Heart left ventricle (tissue), 16 donors: ENCODE results near the gene HEPACAM. TPM values are rescaled to one million over a fixed set of nuclear protein-coding genes. Genes with fewer than 3 reads are reported as not detected.

ENCODE experiments used
- ATAC-seq, 4 donors: fragments of 200-7000 bp; cut with Tn5 transposase; one replicate each; pipeline ENCODE4 v1.9.1; 2020 to 2022; ENCODE audit warnings: moderate library complexity in 4 of 4, mild to moderate bottlenecking in 3 of 4, moderate number of reproducible peaks in 1 of 4
- DNase-seq, 5 donors: peaks; one replicate each; pipeline ENCODE4 v3.0.0-alpha.2; 2020
- H3K27ac ChIP-seq, 12 donors: fragments of 200-600 bp; sonication (generic) in 4 of 12; one replicate each; pipeline versions ENCODE4 v1.5.0 to v1.8.0; 2016 to 2022; ENCODE audit warnings: mild to moderate bottlenecking in 2 of 12
- H3K27me3 ChIP-seq, 9 donors: fragments of 200-600 bp; sonication (generic) in 2 of 9; one replicate each; pipeline versions ENCODE4 v1.5.1 to v1.8.0; 2016 to 2022; ENCODE audit warnings: mild to moderate bottlenecking in 3 of 9
- H3K36me3 ChIP-seq, 9 donors: fragments of 200-600 bp; sonication (generic) in 2 of 9; one replicate each; pipeline versions ENCODE4 v1.5.0 to v1.8.0; 2018 to 2022; ENCODE audit warnings: mild to moderate bottlenecking in 2 of 9
- H3K4me1 ChIP-seq, 12 donors: fragments of 200-600 bp; sonication (generic) in 4 of 12; one replicate each; pipeline versions ENCODE4 v1.5.0 to v1.8.0; 2016 to 2022; ENCODE audit warnings: mild to moderate bottlenecking in 3 of 12
- H3K4me3 ChIP-seq, 12 donors: fragments of 200-600 bp; sonication (generic) in 4 of 12; one replicate each; pipeline versions ENCODE4 v1.5.0 to v1.8.0; 2017 to 2022; ENCODE audit warnings: mild to moderate bottlenecking in 9 of 12, moderate library complexity in 4 of 12
- H3K9me3 ChIP-seq, 12 donors: fragments of 200-600 bp; sonication (generic) in 4 of 12; one replicate each; pipeline versions ENCODE4 v1.5.0 to v1.8.0; 2016 to 2022; ENCODE audit warnings: mild to moderate bottlenecking in 1 of 12
- CTCF ChIP-seq, 12 donors: fragments of 200-600 bp; sonication (generic) in 4 of 12; IDR thresholded peaks; one replicate each; pipeline versions ENCODE4 v1.5.0 to v1.8.0; 2018 to 2022; ENCODE audit warnings: antibody characterized with exemption in 12 of 12, mild to moderate bottlenecking in 5 of 12
- POLR2A ChIP-seq, 2 donors: fragments of 450-650 bp; IDR thresholded peaks; one replicate each; pipeline ENCODE4 v1.6.1; 2017; ENCODE audit warnings: antibody characterized with exemption in 2 of 2, mild to moderate bottlenecking in 2 of 2, moderate library complexity in 2 of 2
- WGBS, 4 donors: extraction: QIAGEN DNeasy Blood & Tissue Kit in 2 of 4; methylation state at CpG; one replicate each; pipeline versions ENCODE4 v1.1.5 to v1.1.7; 2013 to 2018; 5-methylcytosine and 5-hydroxymethylcytosine counted together
- intact Hi-C, 10 donors: fragments of 100-400 bp; cut with DNase I; formaldehyde crosslinking; loops; one replicate each; pipeline versions ENCODE4 v1.11.1 to v1.14.2; 2022
- polyA plus RNA-seq, 2 donors: library from polyadenylated mRNA; stranded (reverse); fragments of 200-250 nt; gene quantifications; one replicate each; pipeline ENCODE4 v1.2.3, GENCODE V29; 2013
- total RNA-seq, 9 donors: library from RNA; depleted of rRNA in 2 of 9; stranded (reverse); fragments of >200 nt in 2 of 9; fragmentation: NEBNext Ultra II Directional in 3 of 9; extraction: Animal tissue kit (Norgen Biotek cat#: 25700) in 3 of 9; gene quantifications; one replicate each; pipeline versions ENCODE4 v1.1.0 to v1.2.4, GENCODE V29; 2016 to 2023
- donor health status: ischemic (EF 13 %, LVEDD 7.1; RV severe dilation, severe dysfunction).
- donor health status: healthy with polysubstance abuse.
- donor health status: DM: no; HTN: yes; CAD: no.
- donor health status: DM: no; HTN: no; CAD: no.
- donor health status: ischemic (EF 25% LVEDD 6.9; RV normal size, moderate dysfunction).
- donor health status: ischemic (EF 25% LVEDD 5.7; RV mildly dilated, moderate dysfunction).
- donor health status: healthy.
- donor health status: DM: yes; HTN: yes; CAD: no.
- donor health status: ischemic (EF 35%, LVEDD 5.7; RV mildly dilated, moderate dysfunction).
- donor health status: nonischemic (EF 11% LVEDD 7.7; RV severe dilation, severe dysfunction).
- donor health status: DM: yes; HTN: yes; CAD: no.
- donor health status: PGD.
- donor health status: ischemic (EF 29% LVEDD 5.4; RV normal size, mild dysfunction).
- donor health status: nonischemic (EF 23%, LVEDD 6.1; RV moderate dilation, normal function).

Gene HEPACAM
- total and polyA plus RNA-seq, 11 donors: 0.07 to 2.6 (median 0.38) TPM; not detected in 4

- WGBS, 4 donors: 82 to 92% (median 86%) methylated on average over 11 of the region's 11 CpGs
- peaks cover 0 to 28% (median 0%) of the 10 kb centered on the region in 9 donors for H3K27me3 ChIP-seq
- no peak overlapping the region for H3K27ac ChIP-seq
- DNase-seq (peak in 2 of 5 donors; percentile 5 to 18), ATAC-seq (no peak)
- intact Hi-C loops: loop anchor here in 6 of 10 donors (5.0 to 10.0 kb wide), 4 partner anchors 46 to 122 kb away; partner anchors contain the start of gene CCDC15 (in 5 of the 6)
- H3K4me3 ChIP-seq: no peak overlapping the region
- H3K36me3 ChIP-seq: peaks cover 0 to under 1% (median 0%) of the 10 kb centered on the region in 9 donors
- H3K4me1 ChIP-seq: peaks cover 0 to 51% (median 31%) of the 10 kb centered on the region in 12 donors
- TF ChIP-seq CTCF (IDR thresholded peaks at IDR 0.05): no peak
- no peak for TF ChIP-seq POLR2A (IDR thresholded peaks at IDR 0.05)
- H3K9me3 ChIP-seq: no peaks in the 10 kb centered on the region
Measured at GRCh38 chr11:124878759-124879492, 56.9 kb downstream of the HEPACAM start.

DNA sequence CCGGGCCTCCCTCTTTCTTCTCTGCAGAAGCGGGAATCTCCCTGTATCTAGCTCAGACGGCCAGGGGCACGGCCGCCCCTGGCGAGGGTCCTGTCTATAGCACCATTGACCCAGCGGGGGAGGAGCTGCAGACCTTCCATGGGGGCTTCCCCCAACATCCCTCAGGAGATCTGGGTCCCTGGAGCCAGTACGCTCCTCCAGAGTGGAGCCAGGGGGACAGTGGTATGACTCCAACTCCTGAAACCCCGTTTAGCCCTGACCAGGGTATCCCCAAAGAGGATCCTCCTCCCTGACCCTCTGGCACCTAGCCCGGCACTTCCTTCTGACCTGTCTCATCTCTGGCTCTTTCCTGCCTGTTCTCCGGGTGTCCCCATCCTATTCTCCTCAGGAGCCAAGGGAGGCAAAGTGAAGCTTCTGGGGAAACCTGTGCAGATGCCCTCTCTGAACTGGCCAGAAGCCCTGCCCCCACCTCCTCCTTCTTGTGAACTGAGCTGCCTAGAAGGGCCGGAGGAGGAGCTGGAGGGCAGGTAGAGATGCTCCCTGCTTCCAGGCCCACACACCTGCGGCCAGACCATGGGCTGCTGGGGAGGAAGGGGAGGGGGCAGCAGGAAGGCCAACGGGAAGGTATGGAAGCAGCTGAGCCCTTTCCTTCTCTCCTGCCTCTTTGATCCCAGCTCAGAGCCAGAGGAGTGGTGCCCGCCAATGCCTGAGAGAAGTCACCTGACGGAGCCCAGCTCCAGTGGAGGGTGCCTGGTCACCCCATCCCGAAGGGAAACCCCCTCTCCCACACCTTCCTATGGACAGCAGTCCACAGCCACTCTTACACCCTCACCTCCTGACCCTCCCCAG lies 57.7 kb downstream of the HEPACAM start:
- ATAC-seq: no peak
- WGBS, 4 donors: 42 to 73% (median 60%) methylated on average over 17 of the region's 17 CpGs
- peaks cover 0 to 48% (median 31%) of the 10 kb centered on the region in 12 donors for H3K4me1 ChIP-seq
- H3K27ac ChIP-seq: peak overlapping the region in 1 of 12 donors; percentile 4
- H3K4me3 ChIP-seq: peak overlapping the region in 8 of 12 donors; percentile 57 to 82 (median 63)
- no peaks in the 10 kb centered on the region for H3K9me3 ChIP-seq
- TF ChIP-seq CTCF (IDR thresholded peaks at IDR 0.05) (no peak), POLR2A (IDR thresholded peaks at IDR 0.05) (no peak)
- intact Hi-C loops: loop anchor here in 7 of 10 donors (2.0 to 10.0 kb wide), 7 partner anchors 19 to 121 kb away; partner anchors contain the start of genes CCDC15 (in 5 of the 7) and ROBO4 (in 1 of the 7)
- DNase-seq: peak in 2 of 5 donors; percentile 10 to 26
- peaks cover 0 to 33% (median 5%) of the 10 kb centered on the region in 9 donors for H3K27me3 ChIP-seq
- H3K36me3 ChIP-seq: no peaks in the 10 kb centered on the region

DNA sequence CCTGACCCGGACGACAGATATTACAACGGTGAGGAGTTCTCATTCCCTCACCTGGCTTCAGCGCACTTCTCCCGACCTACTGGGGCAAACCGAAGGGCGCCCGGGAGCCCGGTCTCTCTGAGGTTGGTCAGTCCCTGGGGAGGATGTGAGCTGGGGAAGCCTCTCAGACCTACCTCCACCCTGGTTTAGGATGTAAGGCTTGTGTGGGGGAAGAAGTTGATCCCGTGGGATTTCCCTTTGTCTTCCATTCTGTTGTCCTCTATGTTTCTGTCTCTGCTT lies 58.3 kb downstream of the HEPACAM start:
- Histone ChIP-seq H3K4me1 (peaks cover 0 to 42% (median 26%) of the 10 kb centered on the region in 12 donors), H3K36me3 (no peaks in the 10 kb centered on the region), H3K27me3 (peaks cover 0 to 39% (median 11%) of the 10 kb centered on the region in 9 donors), H3K27ac (peak overlapping the region in 5 of 12 donors; percentile 4 to 90 (median 87)), H3K4me3 (peak overlapping the region; percentile 1 to 82 (median 60)), H3K9me3 (no peaks in the 10 kb centered on the region)
- 24 to 45% (median 31%) methylated on average over 8 to 10 of the region's 10 CpGs for WGBS, 4 donors
- no peak for ATAC-seq
- intact Hi-C loops: loop anchor here in 7 of 10 donors (2.0 to 10.0 kb wide), 7 partner anchors 19 to 120 kb away; partner anchors contain the start of genes CCDC15 (in 5 of the 7) and ROBO4 (in 1 of the 7)
- no peak for TF ChIP-seq POLR2A (IDR thresholded peaks at IDR 0.05)
- no peak for TF ChIP-seq CTCF (IDR thresholded peaks at IDR 0.05)
- peak in 1 of 5 donors; percentile 31 for DNase-seq
